ENCODE data around the gene SLC16A7. TPM values are rescaled to one million over a fixed set of nuclear protein-coding genes. Genes with fewer than 3 reads are reported as not detected.

Gene SLC16A7
- 4.3 to 5.9 TPM (median 4.4 TPM) in 3 replicates for total RNA-seq

- H3K27ac Mint-ChIP-seq: peak within 1 kb of the TSS; percentile 96
- peak within 1 kb of the TSS; percentile 87 for H3K4me3 Mint-ChIP-seq
- H3K27me3 Mint-ChIP-seq (ENCODE audit: low read depth): peaks cover 15% of the 10 kb centered on the region
- DNase-seq (ENCODE audit: low spot score in 2 of 2, unreplicated experiment in 2 of 2): peak; percentile 68 to 79
- H3K36me3 Mint-ChIP-seq: no peaks in the 10 kb centered on the region
- TF ChIP-seq CTCF (IDR thresholded peaks at IDR 0.05; ENCODE audit: unreplicated experiment): no peak
- peaks cover 26% of the 10 kb centered on the region for H3K4me1 Mint-ChIP-seq
- no peaks in the 10 kb centered on the region for H3K9me3 Mint-ChIP-seq
Observed at GRCh38 chr12:59595883-59596540, at the start of gene SLC16A7. Gene SLC16A7 (plus strand): TSS chr12:59596029. CDS start chr12:59704802, 108,773 bp downstream.

- peaks cover 32% of the 10 kb centered on the region for H3K27me3 Mint-ChIP-seq (ENCODE audit: low read depth)
- H3K9me3 Mint-ChIP-seq: no peaks in the 10 kb centered on the region
- no peak for TF ChIP-seq CTCF (IDR thresholded peaks at IDR 0.05; ENCODE audit: unreplicated experiment)
- no peak overlapping the region for H3K27ac Mint-ChIP-seq
- no peaks in the 10 kb centered on the region for H3K4me1 Mint-ChIP-seq
- H3K4me3 Mint-ChIP-seq: no peak overlapping the region
- H3K36me3 Mint-ChIP-seq: no peaks in the 10 kb centered on the region
- DNase-seq (ENCODE audit: low spot score in 2 of 2, unreplicated experiment in 2 of 2): no peak
Observed at GRCh38 chr12:59548930-59549329, 46.9 kb upstream of the SLC16A7 start.

GRCh38 chr12:59559696-59560095 lies 36.1 kb upstream of the SLC16A7 start:
- Mint-ChIP-seq H3K9me3 (no peaks in the 10 kb centered on the region), H3K36me3 (no peaks in the 10 kb centered on the region), H3K4me1 (no peaks in the 10 kb centered on the region), H3K4me3 (no peak overlapping the region), H3K27me3 (ENCODE audit: low read depth) (peaks cover 3% of the 10 kb centered on the region), H3K27ac (no peak overlapping the region)
- DNase-seq (ENCODE audit: low spot score in 2 of 2, unreplicated experiment in 2 of 2): no peak
- TF ChIP-seq CTCF (IDR thresholded peaks at IDR 0.05; ENCODE audit: unreplicated experiment): no peak

- Mint-ChIP-seq H3K36me3 (no peaks in the 10 kb centered on the region), H3K9me3 (no peaks in the 10 kb centered on the region), H3K27me3 (ENCODE audit: low read depth) (peaks cover 9% of the 10 kb centered on the region), H3K4me1 (peaks cover 4% of the 10 kb centered on the region), H3K4me3 (no peak overlapping the region), H3K27ac (no peak overlapping the region)
- no peak for DNase-seq (ENCODE audit: low spot score in 2 of 2, unreplicated experiment in 2 of 2)
- TF ChIP-seq CTCF (IDR thresholded peaks at IDR 0.05; ENCODE audit: unreplicated experiment): no peak
Observed at GRCh38 chr12:59570145-59570544, 25.7 kb upstream of the SLC16A7 start.

- Mint-ChIP-seq H3K4me3 (no peak overlapping the region), H3K27me3 (ENCODE audit: low read depth) (peaks cover 19% of the 10 kb centered on the region), H3K4me1 (peaks cover 4% of the 10 kb centered on the region), H3K9me3 (no peaks in the 10 kb centered on the region), H3K27ac (no peak overlapping the region), H3K36me3 (no peaks in the 10 kb centered on the region)
- DNase-seq (ENCODE audit: low spot score in 2 of 2, unreplicated experiment in 2 of 2): no peak
- TF ChIP-seq CTCF (IDR thresholded peaks at IDR 0.05; ENCODE audit: unreplicated experiment): no peak
Observed at GRCh38 chr12:59574406-59574805, 21.4 kb upstream of the SLC16A7 start.

Data from mesothelial cell of epicardium (in vitro differentiated cells).